ENCODE measurements around the gene UAP1L1. TPM values are rescaled to one million over a fixed set of nuclear protein-coding genes. Genes with fewer than 3 reads are reported as not detected.

UAP1L1 gene
- total and polyA plus RNA-seq, 9 of the 15 experiments (the other 6 are each of a cell fraction or from before 2014, with no cell fraction given) = 0.20 to 8.6 (median 3.7) TPM

GRCh38 chr9:137067860-137068538 lies 9.3 kb upstream of the UAP1L1 start (continued):
- TF ChIP-seq MAX (CRISPR knock-in tag; IDR thresholded peaks at IDR 0.05) = peak; percentile 70
- TF ChIP-seq ATF3 (IDR thresholded peaks at IDR 0.05) = peak; percentile 54; the same call in 1 of the 2 replicates
- TF ChIP-seq ATF3 (CRISPR knock-in tag; conservative IDR thresholded peaks at IDR 0.05) = no peak
- TF ChIP-seq NFE2L1 (tag; IDR thresholded peaks at IDR 0.05; ENCODE audit: borderline replicate concordance, low read depth) = no peak
- no peak for TF ChIP-seq SAFB (IDR thresholded peaks at IDR 0.05; ENCODE audit: borderline replicate concordance, low read depth, low read length)
- peak in 1 of 2 experiments; percentile 23; a peak in 1 of 4 replicates for TF ChIP-seq HDAC1 (IDR thresholded peaks at IDR 0.05)
- no peak for TF ChIP-seq HMG20A (CRISPR knock-in tag; conservative IDR thresholded peaks at IDR 0.05)
- TF ChIP-seq CEBPG (CRISPR knock-in tag; IDR thresholded peaks at IDR 0.05) = peak; percentile 79
- no peak for TF ChIP-seq CEBPG (tag; conservative IDR thresholded peaks at IDR 0.05 in 1 of 2, IDR thresholded peaks at IDR 0.05 in 1 of 2)
- 0 out of 2 replicates have a peak, but pooled peaks have one; percentile 59 for TF ChIP-seq ZEB2 (IDR thresholded peaks at IDR 0.05)

All from K562 (cell line).